ENCODE data around the gene LRG1. TPM values are rescaled to one million over a fixed set of nuclear protein-coding genes. Genes with fewer than 3 reads are reported as not detected.

LRG1 gene
- total and polyA plus RNA-seq, 9 of the 15 experiments (the other 6 are each of a cell fraction or from before 2014, with no cell fraction given), result 1.5 to 11.9 (median 8.7) TPM

DNA sequence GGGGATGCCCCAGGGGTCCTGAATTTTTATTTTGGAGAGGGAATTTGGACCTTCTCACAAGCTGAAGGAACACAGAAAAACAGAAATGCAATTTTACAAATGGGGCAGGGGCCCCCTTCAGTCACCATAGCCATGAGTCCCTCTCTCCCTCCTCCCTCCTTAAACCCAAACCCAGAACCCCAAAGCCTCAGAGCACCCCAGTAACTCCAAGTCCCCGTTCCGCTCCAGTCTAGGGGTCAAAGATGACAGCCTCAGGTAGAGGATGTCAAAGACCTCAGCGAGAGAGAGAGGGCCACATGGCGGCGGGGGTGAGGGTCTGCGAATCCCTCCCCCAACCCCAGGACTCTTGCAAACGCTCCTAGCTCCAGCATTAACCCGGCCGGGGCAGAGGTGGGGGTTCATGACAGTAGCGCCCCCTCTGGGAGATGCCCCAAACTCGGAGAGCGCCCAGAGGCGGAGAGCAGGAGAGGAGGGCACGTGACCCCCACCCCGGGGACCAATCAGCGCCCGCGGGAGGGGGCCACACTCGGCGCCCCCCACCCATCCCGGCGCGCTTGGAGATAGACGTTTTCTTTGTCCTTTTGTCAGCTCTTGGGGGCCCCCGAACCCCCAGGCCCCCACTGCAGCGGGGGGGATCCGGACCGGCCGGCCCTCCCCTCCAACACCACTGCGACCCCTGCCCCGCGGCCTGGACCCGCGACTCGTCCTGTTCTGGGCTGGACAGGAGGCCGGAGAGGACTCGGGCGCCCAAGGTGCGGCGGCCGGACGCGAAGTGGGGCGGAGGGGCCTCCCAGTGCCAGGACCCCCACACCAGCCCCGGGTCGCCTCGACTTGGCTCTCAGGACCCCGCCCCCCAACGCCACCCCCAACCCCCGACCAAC is 40.4 kb upstream of the LRG1 start (continued):
- TF ChIP-seq RBFOX2 (IDR thresholded peaks at IDR 0.05; ENCODE audit: low read depth, low read length), result 0 out of 2 replicates have a peak, but pooled peaks have one; percentile 28
- TF ChIP-seq PRPF4 (IDR thresholded peaks at IDR 0.05; ENCODE audit: insufficient read depth, low read depth, low read length, poor library complexity, severe bottlenecking), result no peak
- no peak for TF ChIP-seq RFX1 (IDR thresholded peaks at IDR 0.05)
- no peak for TF ChIP-seq RFX5 (IDR thresholded peaks at IDR 0.05; ENCODE audit: low read depth, low read length)
- TF ChIP-seq ZNF79 (CRISPR knock-in tag; IDR thresholded peaks at IDR 0.05; ENCODE audit: low read depth), result no peak
- no peak for TF ChIP-seq KLF13 (tag; IDR thresholded peaks at IDR 0.05; ENCODE audit: borderline replicate concordance, low read depth)
- no peak for TF ChIP-seq SUPT5H (IDR thresholded peaks at IDR 0.05)
- no peak for TF ChIP-seq SMARCC2 (IDR thresholded peaks at IDR 0.05; ENCODE audit: low read depth)
- no peak for TF ChIP-seq TAF9B (IDR thresholded peaks at IDR 0.05; ENCODE audit: partially characterized antibody)
- no peak for TF ChIP-seq ARHGAP35 (IDR thresholded peaks at IDR 0.05; ENCODE audit: partially characterized antibody)
- no peak for TF ChIP-seq ZBTB17 (CRISPR knock-in tag; IDR thresholded peaks at IDR 0.05)
- no peak for TF ChIP-seq MAFK (IDR thresholded peaks at IDR 0.05; ENCODE audit: low read length)
- no peak for TF ChIP-seq ARID2 (IDR thresholded peaks at IDR 0.05)
- TF ChIP-seq, protein P1, sequence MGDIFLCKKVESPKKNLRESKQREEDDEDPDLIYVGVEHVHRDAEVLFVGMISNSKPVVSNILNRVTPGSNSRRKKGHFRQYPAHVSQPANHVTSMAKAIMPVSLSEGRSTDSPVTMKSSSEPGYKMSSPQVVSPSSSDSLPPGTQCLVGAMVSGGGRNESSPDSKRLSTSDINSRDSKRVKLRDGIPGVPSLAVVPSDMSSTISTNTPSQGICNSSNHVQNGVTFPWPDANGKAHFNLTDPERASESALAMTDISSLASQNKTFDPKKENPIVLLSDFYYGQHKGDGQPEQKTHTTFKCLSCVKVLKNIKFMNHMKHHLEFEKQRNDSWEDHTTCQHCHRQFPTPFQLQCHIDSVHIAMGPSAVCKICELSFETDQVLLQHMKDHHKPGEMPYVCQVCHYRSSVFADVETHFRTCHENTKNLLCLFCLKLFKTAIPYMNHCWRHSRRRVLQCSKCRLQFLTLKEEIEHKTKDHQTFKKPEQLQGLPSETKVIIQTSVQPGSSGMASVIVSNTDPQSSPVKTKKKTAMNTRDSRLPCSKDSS (IDR thresholded peaks at IDR 0.05; ENCODE audit: low read depth, partially characterized antibody), result no peak
- TF ChIP-seq, protein P2, sequence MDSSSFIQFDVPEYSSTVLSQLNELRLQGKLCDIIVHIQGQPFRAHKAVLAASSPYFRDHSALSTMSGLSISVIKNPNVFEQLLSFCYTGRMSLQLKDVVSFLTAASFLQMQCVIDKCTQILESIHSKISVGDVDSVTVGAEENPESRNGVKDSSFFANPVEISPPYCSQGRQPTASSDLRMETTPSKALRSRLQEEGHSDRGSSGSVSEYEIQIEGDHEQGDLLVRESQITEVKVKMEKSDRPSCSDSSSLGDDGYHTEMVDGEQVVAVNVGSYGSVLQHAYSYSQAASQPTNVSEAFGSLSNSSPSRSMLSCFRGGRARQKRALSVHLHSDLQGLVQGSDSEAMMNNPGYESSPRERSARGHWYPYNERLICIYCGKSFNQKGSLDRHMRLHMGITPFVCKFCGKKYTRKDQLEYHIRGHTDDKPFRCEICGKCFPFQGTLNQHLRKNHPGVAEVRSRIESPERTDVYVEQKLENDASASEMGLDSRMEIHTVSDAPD (CRISPR knock-in tag; IDR thresholded peaks at IDR 0.05), result no peak
- TF ChIP-seq, protein P3, sequence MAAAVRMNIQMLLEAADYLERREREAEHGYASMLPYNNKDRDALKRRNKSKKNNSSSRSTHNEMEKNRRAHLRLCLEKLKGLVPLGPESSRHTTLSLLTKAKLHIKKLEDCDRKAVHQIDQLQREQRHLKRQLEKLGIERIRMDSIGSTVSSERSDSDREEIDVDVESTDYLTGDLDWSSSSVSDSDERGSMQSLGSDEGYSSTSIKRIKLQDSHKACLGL (CRISPR knock-in tag; IDR thresholded peaks at IDR 0.05; ENCODE audit: borderline replicate concordance, poor library complexity, severe bottlenecking), result no peak
- TF ChIP-seq NFE2L1 (tag; IDR thresholded peaks at IDR 0.05; ENCODE audit: borderline replicate concordance, low read depth), result no peak
- TF ChIP-seq ZNF311 (CRISPR knock-in tag; IDR thresholded peaks at IDR 0.05), result no peak
- TF ChIP-seq SRSF3 (IDR thresholded peaks at IDR 0.05; ENCODE audit: insufficient read depth, low read length), result no peak
- TF ChIP-seq, protein P4, sequence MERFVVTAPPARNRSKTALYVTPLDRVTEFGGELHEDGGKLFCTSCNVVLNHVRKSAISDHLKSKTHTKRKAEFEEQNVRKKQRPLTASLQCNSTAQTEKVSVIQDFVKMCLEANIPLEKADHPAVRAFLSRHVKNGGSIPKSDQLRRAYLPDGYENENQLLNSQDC (CRISPR knock-in tag; IDR thresholded peaks at IDR 0.05), result no peak
- TF ChIP-seq HMG20B (CRISPR knock-in tag; IDR thresholded peaks at IDR 0.05), result no peak
- TF ChIP-seq TCF3 (CRISPR knock-in tag; IDR thresholded peaks at IDR 0.05), result no peak
- TF ChIP-seq, protein P5, sequence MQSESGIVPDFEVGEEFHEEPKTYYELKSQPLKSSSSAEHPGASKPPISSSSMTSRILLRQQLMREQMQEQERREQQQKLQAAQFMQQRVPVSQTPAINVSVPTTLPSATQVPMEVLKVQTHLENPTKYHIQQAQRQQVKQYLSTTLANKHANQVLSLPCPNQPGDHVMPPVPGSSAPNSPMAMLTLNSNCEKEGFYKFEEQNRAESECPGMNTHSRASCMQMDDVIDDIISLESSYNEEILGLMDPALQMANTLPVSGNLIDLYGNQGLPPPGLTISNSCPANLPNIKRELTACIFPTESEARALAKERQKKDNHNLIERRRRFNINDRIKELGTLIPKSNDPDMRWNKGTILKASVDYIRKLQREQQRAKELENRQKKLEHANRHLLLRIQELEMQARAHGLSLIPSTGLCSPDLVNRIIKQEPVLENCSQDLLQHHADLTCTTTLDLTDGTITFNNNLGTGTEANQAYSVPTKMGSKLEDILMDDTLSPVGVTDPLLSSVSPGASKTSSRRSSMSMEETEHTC (IDR thresholded peaks at IDR 0.05), result no peak
